CD14-positive monocyte (primary cell): ENCODE results near the gene PAM. TPM values are rescaled to one million over a fixed set of nuclear protein-coding genes. Genes with fewer than 3 reads are reported as not detected.

Experiments
- DNase-seq, 3 donors: peaks; one replicate each; pipeline ENCODE4 v3.0.0-alpha.2; 2011 to 2022
- H2AFZ ChIP-seq: 2 replicates; pipeline ENCODE4 v1.6.0; 2012; ENCODE audit warnings: mild to moderate bottlenecking, low read depth, low read length, inconsistent platforms; ENCODE audit not compliant: insufficient read depth, poor library complexity, severe bottlenecking
- H3K27ac ChIP-seq, 2 donors: 1 replicate in 1 of 2; 2 replicates in 1 of 2; pipeline ENCODE4 v1.5.1; 2012 to 2013; ENCODE audit warnings: low read length in 2 of 2, control low read depth in 1 of 2, inconsistent platforms in 1 of 2, low read depth in 1 of 2, mild to moderate bottlenecking in 1 of 2
- H3K27me3 ChIP-seq, 2 donors: one replicate each; pipeline versions ENCODE4 v1.6.0 to v1.6.1; 2011 to 2013; ENCODE audit warnings: low read length in 2 of 2; ENCODE audit not compliant: control insufficient read depth in 2 of 2, insufficient read depth in 2 of 2
- H3K36me3 ChIP-seq, 2 donors: replicated peaks in 1 of 2; 1 replicate in 1 of 2; 2 replicates in 1 of 2; pipeline versions ENCODE4 v1.5.1 to v1.6.1; 2012 to 2013; ENCODE audit warnings: low read length in 2 of 2, control low read depth in 1 of 2, inconsistent platforms in 1 of 2, mild to moderate bottlenecking in 1 of 2; ENCODE audit not compliant: insufficient read depth in 2 of 2, control insufficient read depth in 1 of 2
- H3K4me1 ChIP-seq, 2 donors: 1 replicate in 1 of 2; 2 replicates in 1 of 2; pipeline versions ENCODE4 v1.5.1 to v1.6.1; 2012 to 2013; ENCODE audit warnings: low read length in 2 of 2, control low read depth in 1 of 2, inconsistent platforms in 1 of 2, mild to moderate bottlenecking in 1 of 2, moderate library complexity in 1 of 2; ENCODE audit not compliant: insufficient read depth in 2 of 2, control insufficient read depth in 1 of 2
- H3K4me2 ChIP-seq: replicated peaks from 2 replicates; pipeline ENCODE3; 2012; ENCODE audit warnings: low read length, moderate library complexity, mild to moderate bottlenecking; ENCODE audit not compliant: poor library complexity, severe bottlenecking; ENCODE audit errors: extremely low read depth
- H3K4me3 ChIP-seq, 3 experiments: fragments of 200-600 bp in 1 of 3; sonication (generic) in 1 of 3; replicated peaks in 1 of 3; 1 replicate in 2 of 3; 2 replicates in 1 of 3; pipeline ENCODE4 v1.5.1; 2011 to 2013; ENCODE audit warnings: low read length in 3 of 3, mild to moderate bottlenecking in 3 of 3, control low read depth in 2 of 3, low read depth in 2 of 3, inconsistent platforms in 1 of 3, moderate library complexity in 1 of 3
- H3K79me2 ChIP-seq: 2 replicates; pipeline ENCODE4 v1.6.0; 2012; ENCODE audit warnings: mild to moderate bottlenecking, control low read depth, inconsistent platforms, low read length, moderate library complexity; ENCODE audit not compliant: insufficient read depth
- H3K9ac ChIP-seq: 2 replicates; pipeline ENCODE4 v1.6.0; 2017; ENCODE audit warnings: low read length, mild to moderate bottlenecking; ENCODE audit not compliant: insufficient read depth, poor library complexity, severe bottlenecking
- H3K9me3 ChIP-seq, 2 donors: replicated peaks in 1 of 2; 1 replicate in 1 of 2; 2 replicates in 1 of 2; pipeline versions ENCODE4 v1.5.1 to v1.6.1; 2012 to 2013; ENCODE audit warnings: low read length in 2 of 2, control low read depth in 1 of 2; ENCODE audit not compliant: control insufficient read depth in 1 of 2, insufficient read depth in 1 of 2
- H4K20me1 ChIP-seq: 2 replicates; pipeline ENCODE4 v1.6.0; 2012; ENCODE audit warnings: mild to moderate bottlenecking, low read length, control low read depth, moderate library complexity; ENCODE audit not compliant: insufficient read depth
- H3K27ac Mint-ChIP-seq, 7 donors: one replicate each; pipeline ENCODE4 v1.8.0; 2020; ENCODE audit warnings: mild to moderate bottlenecking in 7 of 7, mixed read lengths in 7 of 7, moderate library complexity in 6 of 7, inconsistent platforms in 2 of 7
- H3K27me3 Mint-ChIP-seq, 3 donors: one replicate each; pipeline ENCODE4 v1.8.0; 2021 to 2022; ENCODE audit warnings: low read depth in 3 of 3, mild to moderate bottlenecking in 3 of 3, mixed read lengths in 3 of 3, moderate library complexity in 3 of 3, inconsistent platforms in 1 of 3
- H3K36me3 Mint-ChIP-seq, 2 donors: one replicate each; pipeline ENCODE4 v1.8.0; 2020; ENCODE audit warnings: mixed read lengths in 2 of 2, inconsistent platforms in 1 of 2, mild to moderate bottlenecking in 1 of 2
- H3K4me1 Mint-ChIP-seq: one replicate; pipeline ENCODE4 v1.8.0; 2020; ENCODE audit warnings: mild to moderate bottlenecking, mixed read lengths
- H3K4me3 Mint-ChIP-seq, 2 donors: one replicate each; pipeline ENCODE4 v1.8.0; 2020; ENCODE audit warnings: mild to moderate bottlenecking in 2 of 2, mixed read lengths in 2 of 2, moderate library complexity in 1 of 2
- H3K9me3 Mint-ChIP-seq, 7 donors: one replicate each; pipeline ENCODE4 v1.8.0; 2020 to 2022; ENCODE audit warnings: mixed read lengths in 7 of 7, mild to moderate bottlenecking in 6 of 7, moderate library complexity in 6 of 7, inconsistent platforms in 2 of 7
- CTCF ChIP-seq: fragments of 200-600 bp; IDR thresholded peaks from one replicate; pipeline ENCODE4 v1.8.0; 2022; ENCODE audit warnings: antibody characterized with exemption, mild to moderate bottlenecking
- WGBS: methylation state at CpG from one replicate; pipeline ENCODE4 v1.1.5; 2013; ENCODE audit warnings: missing lambda C conversion rate; ENCODE audit not compliant: insufficient coverage; 5-methylcytosine and 5-hydroxymethylcytosine counted together
- intact Hi-C, 2 donors: fragments of 100-400 bp; cut with micrococcal nuclease; formaldehyde crosslinking; loops; one replicate each; pipeline versions ENCODE4 v1.15.0 to v1.15.1; 2023
- polyA plus RNA-seq, 3 donors: library from polyadenylated mRNA; depleted of rRNA in 1 of 3; unstranded in 2 of 3; stranded (reverse) in 1 of 3; fragments of 300-500 nt in 2 of 3; fragments of >200 nt in 1 of 3; fragmentation: Illumina TruSeq in 2 of 3; gene quantifications; 1 replicate in 2 of 3; 2 replicates in 1 of 3; pipeline ENCODE4 v1.2.3, GENCODE V29; 2012 to 2021

PAM gene
- polyA plus RNA-seq, 3 donors = 11.8 to 27.4 (median 12.8) TPM

- Mint-ChIP-seq H3K36me3 (peaks cover 4 to 10% of the 10 kb centered on the region in 2 donors), H3K27me3 (no peaks in the 10 kb centered on the region), H3K4me1 (no peaks in the 10 kb centered on the region), H3K9me3 (peaks cover 0 to 2% (median 0%) of the 10 kb centered on the region in 7 donors), H3K27ac (no peak overlapping the region), H3K4me3 (no peak overlapping the region)
- Histone ChIP-seq H3K4me2 (no peak overlapping the region), H3K4me1 (no peaks in the 10 kb centered on the region), H3K27me3 (no peaks in the 10 kb centered on the region), H3K36me3 (no peaks in the 10 kb centered on the region), H3K79me2 (no peaks in the 10 kb centered on the region), H4K20me1 (no peaks in the 10 kb centered on the region), H3K27ac (no peak overlapping the region), H3K9ac (no peak overlapping the region), H3K9me3 (no peaks in the 10 kb centered on the region), H2AFZ (no peak overlapping the region), H3K4me3 (no peak overlapping the region)
- no CpG with 5 or more reads among the region's 2 CpGs for WGBS
- no peak for TF ChIP-seq CTCF
- DNase-seq = no peak
- intact Hi-C loops = no loop called here
These were observed 201.5 kb downstream of the PAM start for GRCh38 chr5:102956599-102956998.

DNA sequence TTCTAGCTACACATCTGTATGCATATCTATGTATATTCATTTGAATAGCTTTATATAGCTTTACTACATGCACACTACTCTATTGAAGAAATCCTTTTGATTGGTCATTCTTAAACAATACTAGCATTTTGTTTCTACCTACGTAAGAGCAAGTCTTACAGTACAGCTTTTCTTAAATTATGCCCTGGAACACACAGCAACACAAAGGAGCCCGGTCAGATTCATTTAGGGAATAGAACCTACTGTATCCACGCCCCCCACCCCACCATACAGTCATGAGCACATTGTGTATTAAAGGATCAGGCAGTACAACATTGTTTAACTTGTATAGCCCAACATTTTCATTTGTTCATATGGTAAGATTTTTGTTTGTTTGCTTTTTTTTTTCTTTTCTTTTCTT is 202.0 kb downstream of the PAM start:
- Mint-ChIP-seq H3K36me3 (peaks cover 4 to 10% of the 10 kb centered on the region in 2 donors), H3K4me1 (no peaks in the 10 kb centered on the region), H3K27me3 (no peaks in the 10 kb centered on the region), H3K27ac (no peak overlapping the region), H3K9me3 (peaks cover 0 to 2% (median 0%) of the 10 kb centered on the region in 7 donors), H3K4me3 (no peak overlapping the region)
- DNase-seq = no peak
- intact Hi-C loops = no loop called here
- H3K27me3 ChIP-seq = no peaks in the 10 kb centered on the region
- no peaks in the 10 kb centered on the region for H3K9me3 ChIP-seq
- no peaks in the 10 kb centered on the region for H3K4me1 ChIP-seq
- no peak overlapping the region for H3K9ac ChIP-seq
- no peak overlapping the region for H2AFZ ChIP-seq
- H3K36me3 ChIP-seq = no peaks in the 10 kb centered on the region
- TF ChIP-seq CTCF = no peak
- H4K20me1 ChIP-seq = no peaks in the 10 kb centered on the region
- H3K27ac ChIP-seq = no peak overlapping the region
- H3K4me2 ChIP-seq = no peak overlapping the region
- H3K79me2 ChIP-seq = no peaks in the 10 kb centered on the region
- no peak overlapping the region for H3K4me3 ChIP-seq
- WGBS = no CpG with 5 or more reads among the region's 3 CpGs
